ENCODE results near the gene PRPF40A. TPM values are rescaled to one million over a fixed set of nuclear protein-coding genes. Genes with fewer than 3 reads are reported as not detected.

The PRPF40A gene
- total and polyA plus RNA-seq, 9 of the 15 experiments (the other 6 are each of a cell fraction or from before 2014, with no cell fraction given): 168 to 304 (median 264) TPM

GRCh38 chr2:152683400-152683799 is 33.9 kb downstream of the PRPF40A start:
- no peak overlapping the region for H3K4me3 ChIP-seq
- no peaks in the 10 kb centered on the region for H3K9me3 ChIP-seq (replicated peaks; ENCODE audit: control insufficient read depth, insufficient read depth, low read depth, low read length)
- H3K9ac ChIP-seq (ENCODE audit: insufficient read depth in 1 of 2, low read depth in 2 of 2, low read length in 2 of 2): no peak overlapping the region
- ATAC-seq (no peak), FAIRE-seq (no peak), DNase-seq (ENCODE audit: extremely low read depth in 1 of 4, low spot score in 3 of 4) (no peak)
- peaks cover 85% of the 10 kb centered on the region for H3K36me3 ChIP-seq (ENCODE audit: control insufficient read depth, insufficient read depth, low read length)
- H3K27me3 ChIP-seq (ENCODE audit: control insufficient read depth in 2 of 2, insufficient read depth in 2 of 2, low read length in 2 of 2): no peaks in the 10 kb centered on the region
- no peak overlapping the region for H3K4me2 ChIP-seq (ENCODE audit: insufficient read depth, low read length)
- in situ Hi-C loops (cut with MboI): no loop called here
- no TSS peak for BruUV-seq (replicated peaks)
- H3K27ac ChIP-seq (ENCODE audit: extremely low read depth, low read depth, low read length): no peak overlapping the region
- POLR2A ChIA-PET: interaction anchor here (0.7 kb wide), 1 partner anchor 117 kb away, joined by 3 read pairs; no protein-coding TSS in a partner anchor
- CTCF ChIA-PET (ENCODE audit: low intra/inter-chr PET ratio): no interaction called here
- intact Hi-C loops (cut with micrococcal nuclease): no loop called here
- H3K79me2 ChIP-seq (ENCODE audit: control insufficient read depth, insufficient read depth, low read length): peaks cover 63% of the 10 kb centered on the region
- TF ChIP-seq C11orf30 (IDR thresholded peaks at IDR 0.05; ENCODE audit: low read depth) (peak; percentile 50; the same call in 1 of the 2 replicates), HNRNPL (IDR thresholded peaks at IDR 0.05; ENCODE audit: low read depth, low read length) (no peak), ZNF316 (IDR thresholded peaks at IDR 0.05) (peak; percentile 72), GTF3C2 (IDR thresholded peaks at IDR 0.05; ENCODE audit: borderline replicate concordance, extremely low read depth, insufficient read length) (no peak), ILK (tag; IDR thresholded peaks at IDR 0.05; ENCODE audit: borderline replicate concordance, low read depth) (no peak)
- H2AFZ ChIP-seq (ENCODE audit: low read depth, low read length): no peak overlapping the region
- no peaks in the 10 kb centered on the region for H3K9me1 ChIP-seq (ENCODE audit: control insufficient read depth, insufficient read depth, low read length)
- H4K20me1 ChIP-seq (replicated peaks; ENCODE audit: control insufficient read depth, insufficient read depth, low read length): no peaks in the 10 kb centered on the region
- no peaks in the 10 kb centered on the region for H3K4me1 ChIP-seq (replicated peaks in 1 of 2; ENCODE audit: control insufficient read depth in 2 of 2, insufficient read depth in 2 of 2, low read length in 2 of 2)
